ENCODE results near the gene IRF2BPL. TPM values are rescaled to one million over a fixed set of nuclear protein-coding genes. Genes with fewer than 3 reads are reported as not detected.

The IRF2BPL gene
- total RNA-seq, 4 donors from 2014 or later: 21.0 to 53.5 (median 32.5) TPM

GRCh38 chr14:77039285-77040058 lies 11.0 kb upstream of the IRF2BPL start:
- in situ Hi-C loops (cut with MboI; ENCODE audit: low pct_ligation_motif_present in 1 of 4, low pct_unique_long_range_greater_than_20kb in 1 of 4, low sequenced_read_pairs in 3 of 4): loop anchor here in 2 of 4 donors (10.0 kb wide), 1 partner anchor 125 kb away; no protein-coding TSS in a partner anchor

GRCh38 chr14:77037938-77038568 lies 9.5 kb upstream of the IRF2BPL start:
- WGBS, 2 donors (ENCODE audit: low coverage in 1 of 2): 48 to 69% methylated on average over 5 to 21 of the region's 21 CpGs
- peak; percentile 37 for DNase-seq
- Histone ChIP-seq H3K36me3 (no peaks in the 10 kb centered on the region), H3K9me3 (no peaks in the 10 kb centered on the region), H3K4me1 (peaks cover 55 to 82% (median 70%) of the 10 kb centered on the region in 4 donors), H3K27ac (peak overlapping the region; percentile 99 to 100 (median 100)), H3K27me3 (no peaks in the 10 kb centered on the region), H3K4me3 (no peak overlapping the region)
- TF ChIP-seq POLR2AphosphoS5 (IDR thresholded peaks at IDR 0.05): peak in 1 of 3 donors; percentile 29
- TF ChIP-seq EP300 (IDR thresholded peaks at IDR 0.05; ENCODE audit: low read depth): no peak
- no peak for TF ChIP-seq CTCF (IDR thresholded peaks at IDR 0.05)
- no peak for TF ChIP-seq POLR2A (IDR thresholded peaks at IDR 0.05)
- intact Hi-C loops (cut with DNase I; ENCODE audit: low total_unique reads): no loop called here
- in situ Hi-C loops (cut with MboI; ENCODE audit: low pct_ligation_motif_present in 1 of 4, low pct_unique_long_range_greater_than_20kb in 1 of 4, low sequenced_read_pairs in 3 of 4): no loop called here

More at GRCh38 chr14:77039285-77040058, 11.0 kb upstream of the IRF2BPL start:
- WGBS, 2 donors (ENCODE audit: low coverage in 1 of 2): 28 to 30% methylated on average over 9 to 10 of the region's 10 CpGs
- no peaks in the 10 kb centered on the region for H3K36me3 ChIP-seq
- H3K9me3 ChIP-seq: no peaks in the 10 kb centered on the region
- TF ChIP-seq CTCF (IDR thresholded peaks at IDR 0.05) (no peak), EP300 (IDR thresholded peaks at IDR 0.05; ENCODE audit: low read depth) (no peak), POLR2A (IDR thresholded peaks at IDR 0.05) (no peak), POLR2AphosphoS5 (IDR thresholded peaks at IDR 0.05) (no peak)
- DNase-seq: peak; percentile 39
- H3K4me3 ChIP-seq: peak overlapping the region; percentile 14 to 40 (median 19)
- H3K27ac ChIP-seq: peak overlapping the region; percentile 99 to 100 (median 100)
- intact Hi-C loops (cut with DNase I; ENCODE audit: low total_unique reads): loop anchor here (5.0 kb wide), 2 partner anchors 82 to 122 kb away; no protein-coding TSS in a partner anchor
- no peaks in the 10 kb centered on the region for H3K27me3 ChIP-seq
- H3K4me1 ChIP-seq: peaks cover 62 to 86% (median 78%) of the 10 kb centered on the region in 4 donors

- no peaks in the 10 kb centered on the region for H3K36me3 ChIP-seq
- in situ Hi-C loops (cut with MboI; ENCODE audit: low pct_ligation_motif_present in 1 of 4, low pct_unique_long_range_greater_than_20kb in 1 of 4, low sequenced_read_pairs in 3 of 4) (no loop called here), intact Hi-C loops (cut with DNase I; ENCODE audit: low total_unique reads) (no loop called here)
- DNase-seq: no peak
- H3K27me3 ChIP-seq: no peaks in the 10 kb centered on the region
- no peaks in the 10 kb centered on the region for H3K9me3 ChIP-seq
- H3K27ac ChIP-seq: peak overlapping the region; percentile 99 to 100 (median 100)
- H3K4me3 ChIP-seq: no peak overlapping the region
- 71 to 77% methylated on average over 15 to 16 of the region's 16 CpGs for WGBS, 2 donors (ENCODE audit: low coverage in 1 of 2)
- H3K4me1 ChIP-seq: peaks cover 54 to 82% (median 69%) of the 10 kb centered on the region in 4 donors
- no peak for TF ChIP-seq EP300 (IDR thresholded peaks at IDR 0.05; ENCODE audit: low read depth)
- no peak for TF ChIP-seq POLR2A (IDR thresholded peaks at IDR 0.05)
- TF ChIP-seq CTCF (IDR thresholded peaks at IDR 0.05): no peak
- no peak for TF ChIP-seq POLR2AphosphoS5 (IDR thresholded peaks at IDR 0.05)
These were observed 8.9 kb upstream of the IRF2BPL start for GRCh38 chr14:77037215-77037937.

Data from transverse colon (tissue), 4 donors.